Measurements from ENCODE around the gene ABL1.

The ABL1 gene

GRCh38 chr9:130887494-130888144 lies 52.6 kb downstream of the ABL1 start:
- no peak for DNase-seq (ENCODE audit: extremely low read depth in 1 of 2, low read depth in 1 of 2)

GRCh38 chr9:130888146-130888885 lies 53.3 kb downstream of the ABL1 start:
- no peak for DNase-seq (ENCODE audit: extremely low read depth in 1 of 2, low read depth in 1 of 2)

GRCh38 chr9:130890124-130890523 lies 55.1 kb downstream of the ABL1 start:
- DNase-seq (ENCODE audit: extremely low read depth in 1 of 2, low read depth in 1 of 2) = no peak

GRCh38 chr9:130890870-130891687 lies 56.0 kb downstream of the ABL1 start:
- no peak for DNase-seq (ENCODE audit: extremely low read depth in 1 of 2, low read depth in 1 of 2)

GRCh38 chr9:130891688-130892476 lies 56.8 kb downstream of the ABL1 start:
- DNase-seq (ENCODE audit: extremely low read depth in 1 of 2, low read depth in 1 of 2) = no peak

GRCh38 chr9:130892477-130893304 lies 57.6 kb downstream of the ABL1 start:
- no peak for DNase-seq (ENCODE audit: extremely low read depth in 1 of 2, low read depth in 1 of 2)

- no peak for DNase-seq (ENCODE audit: extremely low read depth in 1 of 2, low read depth in 1 of 2)
Measured at GRCh38 chr9:130893341-130894101, 58.5 kb downstream of the ABL1 start.

GRCh38 chr9:130894546-130894945 lies 59.5 kb downstream of the ABL1 start:
- DNase-seq (ENCODE audit: extremely low read depth in 1 of 2, low read depth in 1 of 2) = no peak

- no peak for DNase-seq (ENCODE audit: extremely low read depth in 1 of 2, low read depth in 1 of 2)
Measured at GRCh38 chr9:130895038-130895437, 60.0 kb downstream of the ABL1 start.

- no peak for DNase-seq (ENCODE audit: extremely low read depth in 1 of 2, low read depth in 1 of 2)
Measured at GRCh38 chr9:130895481-130896232, 60.6 kb downstream of the ABL1 start.

- no peak for DNase-seq (ENCODE audit: extremely low read depth in 1 of 2, low read depth in 1 of 2)
Measured at GRCh38 chr9:130896233-130897014, 61.4 kb downstream of the ABL1 start, which contains the start of gene QRFP. Gene QRFP, minus strand, starts transcription at chr9:130896812. Its CDS starts 2,974 bp downstream, at chr9:130893838.

GRCh38 chr9:130897105-130897751 lies 62.2 kb downstream of the ABL1 start:
- no peak for DNase-seq (ENCODE audit: extremely low read depth in 1 of 2, low read depth in 1 of 2)

GRCh38 chr9:130897848-130898551 lies 62.9 kb downstream of the ABL1 start:
- no peak for DNase-seq (ENCODE audit: extremely low read depth in 1 of 2, low read depth in 1 of 2)

- DNase-seq (ENCODE audit: extremely low read depth in 1 of 2, low read depth in 1 of 2) = no peak
Measured at GRCh38 chr9:130898552-130898852, 63.4 kb downstream of the ABL1 start.

GRCh38 chr9:130899051-130899748 lies 64.1 kb downstream of the ABL1 start:
- DNase-seq (ENCODE audit: extremely low read depth in 1 of 2, low read depth in 1 of 2) = no peak

Data from activated CD8-positive, alpha-beta memory T cell treated with anti-CD3 and anti-CD28 coated beads for 1 hour (primary cell).